ENCODE data around the gene CHD6.

Gene CHD6

GRCh38 chr20:41457173-41457857 lies 160.9 kb downstream of the CHD6 start:
- no peak for DNase-seq

DNA sequence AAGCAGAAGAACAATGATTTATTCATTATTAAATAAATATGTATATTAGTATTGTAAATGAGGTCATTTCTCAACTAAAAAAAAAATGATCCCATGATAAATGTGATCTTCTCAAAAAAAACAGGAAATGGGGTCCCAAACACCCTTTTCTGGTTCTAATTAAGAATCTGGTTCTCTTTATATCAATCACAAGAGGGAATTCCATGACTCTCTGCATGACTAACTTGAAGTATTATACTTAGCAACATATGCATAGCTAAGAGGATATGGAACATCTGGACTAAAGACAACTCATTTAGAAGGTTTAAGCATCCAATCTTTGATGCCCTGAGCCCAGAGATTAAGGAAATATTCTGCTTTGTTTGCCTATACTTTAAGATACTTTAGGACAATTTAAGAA lies 161.8 kb downstream of the CHD6 start:
- DNase-seq: no peak

GRCh38 chr20:41454250-41454649 lies 163.9 kb downstream of the CHD6 start:
- DNase-seq: no peak

DNA sequence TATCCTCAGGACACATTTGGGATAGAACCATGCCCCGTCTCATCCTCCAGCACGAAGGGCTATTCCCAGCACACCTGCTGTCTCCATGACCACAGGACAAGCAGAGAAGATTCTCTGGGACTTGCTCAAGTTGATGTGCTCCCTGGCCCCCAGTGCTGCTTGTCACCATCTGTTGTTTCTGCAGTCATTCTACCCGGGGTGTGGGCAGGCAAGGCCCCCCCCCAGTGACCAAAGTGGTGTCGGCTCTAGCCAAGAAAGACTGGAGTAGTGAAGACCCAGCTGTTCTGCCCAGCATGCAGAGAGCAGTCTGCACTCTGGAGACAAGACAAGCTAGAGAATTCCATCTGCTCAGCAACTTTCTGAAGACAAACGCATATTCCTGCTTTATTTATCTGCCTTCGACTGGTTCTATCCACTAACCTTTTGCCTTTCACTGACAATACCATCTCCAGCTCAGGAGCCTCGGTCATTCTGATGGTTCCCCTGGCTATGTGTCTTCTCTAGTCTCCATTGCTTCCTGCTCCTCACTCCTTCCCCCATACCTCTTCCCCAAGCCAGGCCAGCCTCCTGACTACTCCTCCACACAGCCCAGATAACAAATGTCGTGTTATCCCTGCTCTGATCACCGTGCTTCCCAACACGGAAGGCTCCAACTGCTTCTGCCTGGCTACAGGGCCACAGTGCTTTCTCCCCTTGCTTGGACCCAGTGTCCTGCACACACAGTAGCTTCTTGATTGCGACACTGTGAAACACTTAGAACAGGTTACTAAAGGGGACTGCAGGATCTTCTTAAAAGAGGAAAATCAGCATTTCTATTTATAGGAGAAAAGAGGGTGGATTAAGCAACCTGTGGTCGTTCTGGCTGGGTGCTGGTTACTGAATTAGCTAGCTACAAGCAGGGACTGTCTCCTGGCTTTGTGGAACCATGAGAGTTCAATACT lies 164.9 kb downstream of the CHD6 start:
- DNase-seq: no peak

DNA sequence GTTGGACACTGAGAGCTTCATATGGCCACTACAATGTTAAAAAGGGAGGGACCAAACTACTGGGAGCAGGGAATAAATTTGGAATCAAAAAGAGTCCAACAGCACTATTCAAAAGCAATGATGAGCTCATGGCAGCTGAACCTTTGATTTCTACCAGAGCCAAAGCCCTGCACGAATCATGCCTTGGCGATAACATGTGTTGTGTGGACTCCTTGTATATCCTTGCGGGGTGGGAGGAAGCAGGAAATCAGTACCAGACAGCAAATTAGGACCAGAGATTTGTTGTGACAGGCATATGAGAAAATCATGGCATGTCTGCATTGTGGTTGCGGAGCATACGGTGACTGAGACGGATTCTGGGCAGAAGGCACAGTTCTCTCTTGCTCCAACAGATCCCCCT lies 166.0 kb downstream of the CHD6 start:
- no peak for DNase-seq

DNA sequence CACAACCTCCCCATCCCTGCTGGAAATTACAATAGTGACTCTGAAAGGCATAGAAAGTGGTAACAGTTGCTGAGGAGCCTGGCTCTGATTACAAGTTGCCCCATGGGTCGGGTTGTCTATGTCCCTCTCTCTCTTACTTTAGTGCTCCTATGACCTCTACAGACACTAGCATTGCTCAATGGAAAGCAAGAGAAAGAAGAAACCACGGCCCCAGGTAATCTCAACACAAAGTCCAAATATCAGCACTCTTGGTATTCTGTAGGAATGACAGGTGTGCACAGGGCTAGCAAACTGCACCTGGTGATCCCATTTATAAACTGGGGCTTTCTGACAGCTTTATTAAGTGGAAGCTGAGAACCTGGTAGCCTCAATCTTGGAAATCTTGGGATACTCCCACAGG lies 171.2 kb downstream of the CHD6 start:
- no peak for DNase-seq

GRCh38 chr20:41446456-41446855 lies 171.7 kb downstream of the CHD6 start:
- DNase-seq: no peak

DNA sequence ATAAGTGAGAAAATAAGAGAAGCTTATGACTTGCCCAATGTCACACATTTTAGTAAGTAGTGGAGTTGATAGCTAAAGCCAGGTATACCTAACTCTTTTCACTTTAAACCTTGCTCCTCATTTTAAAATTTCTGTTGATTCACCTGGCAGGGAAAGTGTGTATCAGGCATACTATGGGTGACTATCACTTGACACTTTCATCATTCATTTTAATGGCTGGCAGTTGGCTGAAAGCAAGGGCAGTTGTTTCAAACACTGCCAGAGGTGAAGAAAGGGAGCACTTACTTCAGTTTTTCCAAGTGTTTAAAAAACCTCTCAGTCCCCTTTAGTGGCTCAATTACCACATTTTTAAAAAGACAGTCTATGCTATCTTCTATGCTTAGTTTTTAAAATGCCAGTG lies 173.4 kb downstream of the CHD6 start:
- no peak for DNase-seq

GRCh38 chr20:41443691-41444090 lies 174.5 kb downstream of the CHD6 start:
- DNase-seq: no peak

DNA sequence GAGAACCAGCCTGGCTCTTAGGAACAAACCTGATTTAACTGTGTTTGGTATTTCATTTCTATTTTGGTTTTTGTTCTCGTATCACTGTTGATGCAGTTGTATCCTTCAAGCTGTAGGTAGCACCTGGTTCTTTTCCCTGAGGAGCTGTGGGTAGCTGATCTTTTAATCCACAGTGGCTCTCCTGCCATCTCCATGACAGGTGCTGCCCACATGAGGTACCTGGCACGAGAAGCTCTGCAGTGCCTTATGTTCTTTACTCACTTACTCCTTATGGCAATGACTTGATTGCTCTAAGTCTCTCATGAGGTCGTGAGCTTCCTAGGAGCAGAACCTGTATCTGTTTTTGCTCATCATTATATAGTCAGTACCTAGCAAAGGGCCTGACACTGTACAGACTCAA lies 177.3 kb downstream of the CHD6 start:
- DNase-seq: no peak

GRCh38 chr20:41437836-41438235 lies 180.3 kb downstream of the CHD6 start:
- DNase-seq: no peak

DNA sequence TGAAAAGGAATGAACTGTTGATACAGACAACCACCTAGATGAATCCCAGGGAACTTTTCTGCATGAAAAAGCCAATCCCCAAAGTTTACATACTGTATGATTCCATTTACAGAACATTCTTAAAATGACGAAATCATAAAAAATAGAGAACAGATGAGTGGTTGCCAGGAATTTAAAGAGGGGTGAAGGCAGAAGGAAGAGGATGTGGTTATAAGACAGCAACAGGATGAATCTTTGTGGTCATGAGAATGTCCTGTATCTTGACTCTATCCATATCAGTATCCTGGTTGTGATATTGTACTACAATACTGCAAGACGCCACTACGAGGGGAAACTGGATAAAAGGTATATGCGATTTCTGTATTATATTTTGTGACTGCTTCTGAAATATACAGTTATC lies 181.5 kb downstream of the CHD6 start:
- no peak for DNase-seq

- no peak for DNase-seq
Measured at GRCh38 chr20:41433203-41433602, 185.0 kb downstream of the CHD6 start.

DNA sequence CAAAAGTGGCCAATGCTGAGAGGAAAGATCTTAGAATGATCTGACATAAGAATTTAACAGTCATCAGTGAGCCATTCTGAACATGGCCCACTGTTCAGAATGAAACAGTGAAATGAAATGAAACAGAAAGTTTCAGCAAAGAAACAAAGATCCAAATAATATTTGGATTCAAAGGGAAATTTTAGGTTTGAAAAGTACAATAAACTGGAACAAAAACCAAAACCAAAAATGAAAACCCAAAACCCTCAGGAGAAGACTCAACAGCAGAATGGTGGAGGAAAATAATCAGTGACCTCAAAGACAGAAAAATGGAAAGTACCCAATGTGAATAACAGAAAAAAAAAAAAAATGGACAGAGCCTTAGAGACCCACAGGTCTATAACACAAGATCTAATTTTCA lies 185.4 kb downstream of the CHD6 start:
- DNase-seq: no peak

DNA sequence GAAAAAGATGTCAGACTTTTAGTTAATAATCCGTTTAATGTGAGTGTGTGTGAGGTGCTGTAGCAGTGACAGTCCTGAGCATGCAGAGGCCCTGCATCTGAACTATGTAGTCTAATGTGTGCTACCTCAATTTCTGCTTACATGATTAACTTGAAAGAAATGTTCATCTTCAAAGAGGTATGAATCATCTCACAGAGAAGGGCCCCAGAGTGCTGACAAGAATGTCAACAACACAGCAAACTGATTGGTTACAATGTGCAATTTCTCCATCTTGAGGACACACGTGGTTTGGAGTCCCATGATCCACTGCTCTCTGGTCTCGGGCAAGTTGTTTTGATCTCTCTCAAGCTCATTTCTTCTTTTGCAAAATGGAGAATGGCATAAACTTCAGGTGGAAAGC lies 189.9 kb downstream of the CHD6 start:
- DNase-seq: peak; percentile 3

DNA sequence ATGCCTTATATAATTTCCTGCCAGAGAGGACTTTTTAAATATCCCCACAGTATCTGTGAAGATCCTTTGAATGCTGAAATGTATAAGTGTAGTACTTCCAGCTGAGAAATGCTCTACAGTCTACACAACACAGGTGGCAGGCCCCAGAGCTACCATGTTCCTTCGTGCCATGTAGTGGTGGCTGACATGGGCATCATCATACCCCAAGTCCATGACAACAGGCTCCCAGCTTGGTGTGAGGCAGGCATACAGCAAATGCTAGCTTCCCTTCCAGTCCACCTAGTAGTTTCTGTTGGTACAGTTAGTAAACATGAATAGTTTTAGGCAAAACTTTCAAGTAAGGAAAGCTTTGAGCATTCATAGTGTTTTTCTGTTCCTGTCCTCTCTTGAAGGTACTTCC lies 190.3 kb downstream of the CHD6 start:
- DNase-seq: no peak

- no peak for DNase-seq
Measured at GRCh38 chr20:41426976-41427375, 191.2 kb downstream of the CHD6 start.

- DNase-seq: no peak
Measured at GRCh38 chr20:41426086-41426830, 191.9 kb downstream of the CHD6 start.

DNA sequence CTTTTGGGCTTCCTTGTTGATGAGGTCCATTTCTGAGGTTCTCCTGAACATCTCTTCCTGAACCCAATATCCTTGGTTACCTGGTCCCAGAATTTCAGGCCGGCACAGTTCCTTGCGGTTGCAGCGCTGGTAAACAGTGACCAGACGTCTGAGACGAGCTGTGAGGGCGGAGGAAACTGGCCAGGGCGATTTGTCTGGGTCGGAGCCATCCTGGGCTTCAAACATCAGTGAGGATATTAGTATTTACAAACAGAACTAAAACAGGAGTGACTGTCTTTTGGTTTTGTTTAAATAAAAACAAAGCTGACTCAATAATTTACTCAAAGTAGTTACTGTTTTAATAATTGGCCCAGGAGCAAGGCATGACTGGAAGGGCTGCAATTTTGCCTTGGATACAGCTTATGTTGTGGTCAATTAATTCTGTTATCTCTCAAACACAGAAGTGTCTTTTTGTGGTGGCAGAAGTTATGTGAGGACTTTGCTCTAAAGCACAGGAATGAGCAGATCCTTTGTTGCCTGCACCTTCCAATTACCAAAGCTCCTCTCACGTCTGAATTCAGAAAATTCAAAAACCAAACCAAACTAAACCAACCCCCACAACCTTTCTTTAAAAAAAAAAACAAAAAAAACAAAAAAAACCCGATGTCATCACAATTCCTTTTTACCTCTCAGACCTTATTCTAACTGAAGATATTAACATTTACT lies 192.8 kb downstream of the CHD6 start:
- no peak for DNase-seq

- no peak for DNase-seq
Measured at GRCh38 chr20:41424546-41424945, 193.6 kb downstream of the CHD6 start.

DNA sequence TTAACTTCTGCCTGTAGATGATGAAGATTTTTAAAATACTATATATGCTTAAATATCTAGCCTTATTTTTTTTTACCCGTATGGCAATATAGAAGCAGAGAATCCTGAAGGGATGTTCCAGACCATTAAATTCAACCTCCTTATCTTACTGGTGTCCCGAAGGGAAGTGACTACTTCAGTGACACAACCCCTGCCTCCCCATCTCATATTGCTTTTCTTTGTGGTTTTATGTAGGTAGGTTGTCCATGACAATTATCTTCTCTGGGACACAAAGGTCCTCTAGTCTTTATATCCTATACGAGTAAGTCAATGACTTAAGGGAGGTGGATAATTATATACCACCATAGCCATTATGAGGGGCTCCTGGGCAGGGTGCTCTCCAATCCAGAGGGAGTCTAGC lies 194.2 kb downstream of the CHD6 start:
- DNase-seq: no peak

DNA sequence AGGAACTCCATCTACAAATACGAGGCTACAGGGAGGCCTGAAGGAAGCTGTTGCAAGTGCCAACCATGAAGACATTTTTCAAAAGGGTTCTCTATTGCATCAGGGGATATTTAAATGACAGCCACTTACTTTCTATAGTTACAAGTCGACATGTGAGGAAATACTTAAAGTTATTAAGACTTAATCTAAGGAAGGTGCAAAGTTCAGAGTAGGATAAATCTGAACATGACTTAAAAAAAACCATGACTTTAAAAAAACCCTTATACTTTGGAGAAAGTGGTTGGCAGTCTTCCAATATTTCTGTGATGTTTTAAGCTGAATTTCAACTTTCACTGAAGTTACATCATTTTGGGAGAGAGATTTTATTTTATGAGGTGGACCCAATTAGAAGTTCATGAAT lies 195.2 kb downstream of the CHD6 start:
- no peak for DNase-seq

DNA sequence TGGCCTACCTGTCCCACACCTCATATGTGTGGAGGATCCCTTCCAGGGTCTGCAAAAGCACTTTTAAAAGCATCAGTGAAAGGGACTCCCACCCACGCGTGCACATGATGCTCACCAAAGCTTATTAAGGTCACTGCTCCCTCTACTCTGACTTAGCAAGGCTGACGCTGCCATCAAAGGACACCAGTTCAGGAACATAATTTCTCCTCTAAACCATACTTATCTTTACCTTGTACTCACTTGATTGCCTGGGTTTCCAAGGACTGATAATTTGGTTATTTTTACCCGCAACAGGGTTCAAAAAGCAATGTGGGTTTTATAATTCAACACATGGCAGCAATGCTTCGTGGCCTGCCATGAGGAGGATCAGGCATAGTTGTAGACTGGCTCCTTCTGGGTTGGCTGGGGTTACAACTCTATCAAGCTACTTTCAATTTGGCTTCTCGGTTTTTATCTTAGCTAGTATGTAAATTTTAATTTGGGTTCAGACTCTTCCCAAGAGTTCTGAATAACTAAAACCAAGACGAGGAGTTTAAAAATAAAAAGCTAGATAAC lies 199.4 kb downstream of the CHD6 start:
- no peak for DNase-seq
